GOT3 (cell line): ENCODE data around the gene MEIS3.

Experiments used
- DNase-seq: peaks from one replicate; lab custom pipeline; 2025; ENCODE audit warnings: mixed read lengths; lab: John Stamatoyannopoulos, UW

The MEIS3 gene

DNA sequence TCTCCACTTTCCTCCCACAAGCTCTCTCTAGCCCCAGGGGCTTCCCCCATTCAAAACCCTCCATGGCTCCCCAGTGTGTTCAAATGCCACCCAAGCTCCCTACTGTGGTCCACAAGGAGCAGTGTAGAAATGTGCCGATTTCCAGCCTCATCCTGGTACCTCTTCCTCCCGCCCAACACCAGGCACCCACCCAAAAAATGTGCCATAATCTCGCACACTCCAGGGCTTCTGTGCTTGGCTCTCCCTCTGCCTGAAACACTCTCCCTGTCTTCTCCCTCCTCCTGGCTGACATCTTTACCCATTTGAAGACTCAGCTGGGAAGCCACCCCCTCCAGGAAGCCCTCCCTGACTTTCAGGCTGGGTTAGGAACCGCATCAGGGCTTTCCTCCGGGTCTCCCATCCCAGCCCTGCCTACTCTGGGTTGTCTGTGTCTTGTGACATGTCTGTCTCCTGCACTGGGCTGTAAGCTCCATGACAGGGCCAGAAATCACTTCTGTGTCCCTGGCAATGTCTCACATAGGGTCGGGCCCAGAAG is 16.6 kb upstream of the MEIS3 start:
- no peak for DNase-seq

DNA sequence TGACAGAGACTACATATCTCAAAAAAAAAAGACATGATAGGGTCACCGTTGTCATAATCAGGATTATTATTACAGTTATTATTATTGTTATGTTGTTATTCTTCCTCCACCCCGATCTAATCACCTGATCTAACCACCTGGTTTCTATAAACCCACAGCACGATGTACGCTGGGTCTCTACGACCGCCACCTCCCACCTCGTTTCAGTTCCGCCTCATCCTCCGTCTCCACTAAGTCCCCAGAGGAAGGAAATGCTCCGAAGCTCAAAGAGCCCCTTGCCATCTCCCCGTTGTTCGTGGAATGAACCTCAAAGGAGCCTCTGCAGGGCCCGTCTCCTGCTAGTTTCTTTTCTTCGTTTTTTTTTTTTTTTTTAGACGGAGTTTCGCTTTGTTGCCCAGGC is 15.9 kb upstream of the MEIS3 start:
- no peak for DNase-seq

GRCh38 chr19:47434088-47434487 is 14.8 kb upstream of the MEIS3 start:
- no peak for DNase-seq

- no peak for DNase-seq
Measured at GRCh38 chr19:47433121-47433520, 13.8 kb upstream of the MEIS3 start.

DNA sequence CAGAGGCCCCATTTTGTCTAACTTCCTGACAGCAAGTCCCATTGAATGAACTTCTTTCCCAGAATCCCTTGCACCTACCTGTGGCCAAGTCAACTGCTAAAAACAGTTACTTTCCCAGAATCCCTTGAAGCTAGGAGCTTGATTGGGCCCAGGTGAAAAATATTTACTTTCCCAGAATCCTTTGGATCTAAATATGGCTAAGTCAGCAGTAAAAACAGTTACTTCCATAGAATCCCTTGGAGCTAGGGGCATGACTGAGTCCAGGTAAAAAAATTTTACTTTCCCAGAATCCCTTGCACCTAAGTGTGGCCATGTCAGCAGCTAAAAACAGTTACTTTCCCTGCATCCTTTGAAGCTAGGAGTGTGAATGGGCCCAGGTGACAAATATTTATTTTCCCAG is 13.2 kb upstream of the MEIS3 start:
- no peak for DNase-seq

DNA sequence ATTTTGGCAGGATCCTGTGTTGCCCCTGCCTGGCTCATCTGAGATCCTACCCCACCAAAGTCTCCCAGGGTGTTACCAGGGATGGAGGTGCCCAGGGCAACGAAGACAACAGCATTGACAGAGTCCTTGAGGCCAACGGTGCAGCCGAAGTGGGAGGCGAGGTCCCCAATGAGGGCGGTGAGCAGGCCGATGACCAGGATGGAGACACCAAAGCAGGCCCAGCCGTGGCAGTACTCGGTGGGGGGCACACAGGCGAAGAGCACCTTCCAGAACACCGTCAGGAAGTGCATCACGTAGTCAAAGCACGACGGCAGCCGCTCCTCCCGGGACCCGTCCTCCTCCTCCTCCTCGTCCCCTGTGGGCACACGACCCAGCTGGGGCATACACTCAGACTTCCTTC is 12.8 kb upstream of the MEIS3 start:
- no peak for DNase-seq

DNA sequence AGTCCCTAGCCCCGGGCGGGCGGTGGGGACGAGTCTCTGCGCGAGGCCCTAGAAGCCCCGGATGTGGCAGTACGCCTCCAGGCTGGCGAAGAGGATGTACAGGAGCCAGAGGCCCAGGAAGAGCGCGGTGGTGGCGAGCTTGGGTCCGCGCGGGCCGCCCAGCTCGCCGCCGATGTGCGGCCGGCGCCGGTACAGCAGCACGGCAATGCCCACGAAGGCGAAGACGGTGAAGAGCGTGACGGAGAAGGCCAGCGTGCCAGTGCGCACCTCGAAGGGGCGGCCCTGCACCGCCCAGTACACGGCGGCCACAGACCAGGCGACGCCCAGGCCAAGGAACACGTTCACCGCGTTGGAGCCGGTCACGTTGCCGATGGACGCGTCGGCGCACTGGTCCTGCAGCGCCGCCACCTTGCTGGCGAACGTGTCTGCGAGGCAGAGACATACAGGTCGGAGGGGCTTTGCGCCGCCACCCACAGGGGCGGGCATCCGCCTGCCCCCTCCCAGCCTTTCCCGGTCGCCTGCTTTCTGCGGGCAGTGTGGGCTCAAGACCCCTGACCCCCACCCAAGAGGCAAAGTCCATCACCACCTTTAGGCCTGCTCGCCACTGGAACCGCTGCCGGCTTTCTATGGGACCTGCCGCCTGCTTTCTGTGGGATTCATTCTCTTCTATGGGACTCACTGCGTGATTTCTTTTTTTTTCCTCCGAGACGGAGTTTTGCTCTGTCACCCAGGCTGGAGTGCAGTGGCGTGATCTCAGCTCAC is 10.9 kb upstream of the MEIS3 start:
- no peak for DNase-seq

DNA sequence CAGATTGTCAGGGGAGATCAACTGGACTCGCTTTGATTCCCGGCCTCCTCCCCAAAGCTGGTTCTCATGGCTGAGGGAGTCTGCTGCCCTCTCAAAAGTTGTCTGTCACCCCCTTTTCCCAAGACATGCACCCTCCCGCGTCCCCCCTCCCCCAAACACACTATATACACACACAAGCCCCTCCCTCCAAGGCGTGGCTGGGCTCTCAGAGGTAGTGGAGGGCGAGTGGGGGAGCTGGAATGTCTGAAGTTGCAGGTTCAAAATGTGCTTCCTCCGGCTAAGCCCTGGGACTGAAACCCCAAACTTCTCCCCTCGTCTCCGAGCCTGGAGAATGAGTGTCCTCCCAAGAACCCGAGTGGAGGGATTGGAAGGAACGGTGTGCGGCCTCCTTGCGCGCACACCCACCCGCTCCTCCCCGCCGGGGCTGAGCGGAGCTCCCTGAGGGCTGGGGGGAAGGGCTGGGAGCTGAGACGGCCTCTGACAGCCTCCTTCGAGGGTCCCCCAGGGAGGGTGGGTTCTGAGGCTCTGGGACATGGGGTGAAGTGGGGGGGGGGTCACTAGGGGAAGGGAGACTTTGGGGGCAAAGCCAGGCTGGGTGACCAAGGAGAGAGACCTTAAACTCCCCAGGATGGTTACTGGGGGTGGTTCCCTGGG is 9.9 kb upstream of the MEIS3 start:
- no peak for DNase-seq

DNA sequence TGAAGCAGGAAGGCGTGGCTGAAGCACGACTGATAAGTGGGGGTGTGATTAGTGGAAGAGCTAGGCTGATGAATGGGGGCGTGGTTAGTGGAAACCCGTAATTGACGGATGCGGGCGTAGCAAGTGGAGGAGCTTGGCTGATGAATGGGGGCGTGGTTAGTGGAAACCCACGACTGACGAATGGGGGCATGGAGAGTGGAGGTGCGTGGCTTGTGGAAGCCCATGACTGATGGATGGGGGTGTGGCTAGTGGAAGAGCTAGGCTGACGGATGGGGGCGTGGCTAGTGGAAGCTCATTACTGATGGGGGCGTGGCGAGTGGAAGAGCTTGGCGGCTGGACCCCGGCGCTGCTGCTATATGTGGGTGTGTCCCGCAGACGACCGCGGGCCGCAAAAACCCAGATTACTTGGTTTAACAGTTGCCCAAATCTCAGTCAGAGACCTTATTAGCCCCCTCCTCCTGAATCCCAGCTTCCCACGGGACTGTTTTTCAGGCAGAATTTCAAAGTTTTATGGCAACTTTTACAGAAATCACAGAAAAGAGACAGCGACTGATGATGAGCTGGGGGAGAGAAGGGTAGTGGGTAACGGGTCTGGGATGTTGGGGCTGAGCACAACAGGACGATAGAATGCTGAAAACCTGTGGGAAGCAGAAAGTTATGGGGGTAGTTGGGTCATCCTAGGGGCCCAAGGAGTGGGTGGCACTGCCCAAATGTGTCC is 9.0 kb upstream of the MEIS3 start:
- peak; percentile 73 for DNase-seq

DNA sequence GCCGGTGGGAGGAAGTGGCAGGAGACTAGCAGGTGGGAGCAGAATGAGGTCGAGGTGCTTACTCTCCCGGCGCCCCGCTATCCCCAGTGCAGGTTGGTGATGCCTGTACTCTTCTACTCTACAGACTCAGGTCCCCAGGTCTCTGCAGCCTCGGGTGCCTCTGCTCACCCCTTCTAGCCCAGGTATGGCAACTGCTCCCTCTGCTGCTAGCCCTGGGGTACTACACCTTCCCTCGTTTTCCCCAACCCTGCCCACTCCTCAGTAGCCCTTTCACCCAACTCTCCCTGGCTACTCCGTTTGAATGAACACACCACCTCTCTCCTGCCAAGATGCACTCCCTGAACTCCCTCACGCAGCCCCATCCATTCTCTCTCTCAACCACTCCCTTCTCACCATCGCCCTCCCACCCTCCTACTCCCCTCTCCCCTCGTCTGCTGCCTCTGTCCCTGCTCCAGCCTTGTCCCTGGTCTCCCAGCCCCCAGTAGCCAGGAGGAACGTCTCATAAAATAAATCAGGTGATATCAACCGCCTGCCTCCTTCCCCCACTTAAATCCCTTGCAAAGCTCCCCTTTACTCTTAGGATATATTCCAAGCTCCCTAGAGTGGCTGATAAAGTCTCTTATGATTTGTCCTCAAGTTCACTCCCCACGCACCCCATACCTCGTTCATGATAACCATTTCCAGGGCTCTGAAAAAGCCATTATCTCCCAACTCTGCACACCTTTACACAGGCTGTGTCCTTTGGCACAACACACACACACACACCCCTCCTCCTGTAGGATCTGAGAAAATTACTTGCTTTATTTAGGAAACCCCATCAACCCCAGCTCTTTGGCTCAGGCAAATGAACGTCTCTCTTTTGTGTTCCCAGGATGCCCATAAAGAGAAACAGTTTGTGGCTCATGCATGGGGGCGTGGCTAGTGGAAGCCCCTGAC is 8.2 kb upstream of the MEIS3 start:
- DNase-seq: no peak

- DNase-seq: no peak
Measured at GRCh38 chr19:47423203-47423882, 4.0 kb upstream of the MEIS3 start.

- no peak for DNase-seq
Measured at GRCh38 chr19:47422417-47423163, 3.3 kb upstream of the MEIS3 start.

DNA sequence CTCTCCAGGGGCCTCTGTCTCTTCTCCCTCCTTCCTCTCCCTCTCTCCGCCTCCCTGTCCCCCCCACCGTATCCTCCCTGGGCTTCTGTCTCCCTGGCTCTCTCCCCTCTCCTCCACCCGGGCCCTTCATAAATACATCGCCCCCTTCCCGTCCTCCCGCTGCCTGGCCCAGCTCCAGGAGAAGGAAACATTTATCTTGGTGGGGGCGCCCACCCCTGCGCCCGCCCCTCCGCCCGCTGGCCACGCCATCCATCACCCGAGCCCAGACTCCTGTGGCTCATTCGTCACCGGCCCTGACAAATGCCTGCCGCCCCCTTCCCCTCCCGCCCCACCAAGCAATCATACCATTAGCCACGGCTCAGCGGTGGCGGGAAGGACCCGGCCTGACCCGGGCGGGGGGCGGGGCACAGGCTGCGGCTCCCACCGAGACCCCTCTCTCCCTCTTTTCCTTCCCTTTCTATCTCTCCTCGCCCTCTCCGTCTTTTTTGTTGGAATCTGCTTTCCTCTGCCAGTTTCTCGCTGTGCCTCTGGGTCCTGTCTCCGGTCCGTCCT is 2.6 kb upstream of the MEIS3 start:
- no peak for DNase-seq

DNA sequence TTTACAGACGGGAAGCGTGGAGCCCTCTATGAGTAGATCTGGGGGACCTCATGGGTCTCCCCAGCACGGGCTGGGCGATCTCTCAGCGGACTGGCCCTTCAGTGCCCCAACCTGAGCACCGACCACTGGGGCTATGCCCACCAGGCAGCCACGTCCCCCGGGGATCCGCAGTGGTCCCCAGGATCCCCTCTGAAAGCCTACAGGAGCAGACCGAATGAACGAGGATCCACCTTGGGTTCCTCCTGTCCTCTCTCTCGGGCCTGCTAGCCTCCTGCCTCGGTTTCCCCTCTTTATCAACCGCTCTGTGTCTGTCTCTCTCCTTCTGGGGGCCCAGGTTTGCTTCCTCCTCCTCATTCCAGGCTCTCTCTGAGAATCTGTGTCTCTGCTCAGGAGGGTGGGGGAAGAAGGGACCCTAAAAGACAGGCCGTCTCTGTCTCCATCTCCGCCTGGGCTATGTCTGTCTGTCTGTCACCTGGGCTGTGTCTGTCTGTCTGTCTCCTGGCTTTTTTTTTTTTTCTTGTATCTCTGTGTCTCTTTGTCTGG is 2.0 kb upstream of the MEIS3 start:
- DNase-seq: no peak

- DNase-seq: no peak
Measured at GRCh38 chr19:47419789-47420188, 462 bp upstream of the MEIS3 start.

- DNase-seq: no peak
Measured at GRCh38 chr19:47418692-47419029, 666 bp downstream of the MEIS3 start.

DNA sequence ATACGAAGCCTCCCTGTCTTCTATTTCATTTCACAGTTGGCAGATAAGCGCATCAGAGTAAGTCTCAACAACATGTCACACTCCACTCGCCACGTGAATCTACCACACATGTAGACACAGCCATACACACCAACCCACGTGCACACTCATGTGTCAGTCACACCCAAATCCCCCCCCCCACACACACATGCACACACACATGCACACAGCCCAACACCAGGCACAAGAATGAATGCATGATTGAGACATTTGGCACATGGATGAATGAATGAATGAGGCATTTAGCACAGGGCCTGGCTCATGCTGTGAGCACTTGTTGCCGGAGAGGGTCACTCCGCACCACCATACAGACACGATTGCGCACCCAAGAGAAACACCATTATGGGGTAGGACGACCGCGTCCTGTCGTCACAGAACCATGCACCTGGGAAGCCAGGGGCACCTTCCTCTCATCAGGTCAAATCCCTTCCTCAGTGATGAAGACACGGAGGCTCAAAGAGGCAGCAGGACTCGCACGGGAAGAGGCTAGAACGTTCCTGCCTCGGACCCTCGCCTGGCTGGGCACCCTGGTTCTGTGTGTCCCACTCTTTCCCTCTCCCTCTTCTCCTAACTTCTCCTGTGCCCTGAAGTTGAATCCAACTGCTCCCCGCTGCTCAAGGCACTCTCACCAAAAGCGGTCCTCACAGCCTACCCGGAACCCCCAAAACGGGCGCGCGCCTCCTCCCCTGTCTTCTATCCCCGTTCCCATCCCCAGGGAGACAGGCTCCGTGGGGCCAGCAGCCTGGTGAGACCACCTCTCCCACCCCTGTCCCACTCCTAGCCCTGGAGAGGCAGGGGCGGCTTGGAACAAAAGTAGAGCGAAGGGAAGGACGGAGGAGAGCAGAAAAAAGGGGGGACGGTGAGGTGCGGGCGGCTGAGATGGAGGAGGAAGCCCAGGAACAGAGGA is 1.3 kb downstream of the MEIS3 start:
- no peak for DNase-seq

DNA sequence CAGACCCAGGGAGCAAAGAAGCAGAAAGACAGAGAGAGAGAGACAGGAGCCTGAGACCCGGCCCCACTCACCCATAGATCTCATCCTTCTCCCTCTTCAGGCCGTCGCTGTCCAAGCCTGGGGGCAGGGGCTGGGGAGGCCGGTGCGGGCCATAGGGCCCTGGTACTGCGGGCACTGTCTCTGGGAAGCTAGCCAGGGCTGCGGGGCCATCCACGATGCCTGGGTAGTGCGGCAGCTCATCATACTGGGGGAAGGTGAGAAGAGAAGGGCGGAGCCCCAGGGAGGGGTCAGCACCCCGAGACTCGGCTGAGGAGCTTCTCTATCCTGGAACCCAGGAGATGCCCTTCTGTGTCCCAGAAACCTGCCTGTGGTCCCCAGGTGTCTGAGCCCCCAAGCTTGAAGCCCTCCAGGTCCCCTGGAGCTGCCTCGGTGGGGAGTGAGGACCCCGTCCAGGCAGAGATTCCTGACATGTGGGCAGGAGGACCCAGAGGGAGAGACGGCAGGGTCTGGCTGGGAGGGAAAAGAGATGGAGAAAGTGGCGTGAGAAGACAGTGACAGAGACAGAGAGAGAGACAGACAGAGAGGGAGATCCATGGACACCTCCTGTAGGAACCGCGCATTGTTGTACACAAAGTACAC is 2.1 kb downstream of the MEIS3 start:
- no peak for DNase-seq
